Fibroblast of pulmonary artery (primary cell): ENCODE measurements around the gene ENTPD2.

ENCODE experiments used
- DNase-seq: peaks from one replicate; pipeline ENCODE4 v3.0.0-alpha.2; 2010; ENCODE audit warnings: low read depth
- H3K4me3 ChIP-seq: replicated peaks from 2 replicates; pipeline ENCODE4 v1.5.1; 2011; ENCODE audit warnings: low read depth, mild to moderate bottlenecking, control low read depth, low read length, moderate library complexity
- TF ChIP-seq, protein P1 (sequence below): IDR thresholded peaks from 2 replicates; pipeline ENCODE4 v1.5.1; 2011; ENCODE audit warnings: mild to moderate bottlenecking, control low read depth, low read length, inconsistent platforms; ENCODE audit errors: missing control alignments

ENTPD2 gene

DNA sequence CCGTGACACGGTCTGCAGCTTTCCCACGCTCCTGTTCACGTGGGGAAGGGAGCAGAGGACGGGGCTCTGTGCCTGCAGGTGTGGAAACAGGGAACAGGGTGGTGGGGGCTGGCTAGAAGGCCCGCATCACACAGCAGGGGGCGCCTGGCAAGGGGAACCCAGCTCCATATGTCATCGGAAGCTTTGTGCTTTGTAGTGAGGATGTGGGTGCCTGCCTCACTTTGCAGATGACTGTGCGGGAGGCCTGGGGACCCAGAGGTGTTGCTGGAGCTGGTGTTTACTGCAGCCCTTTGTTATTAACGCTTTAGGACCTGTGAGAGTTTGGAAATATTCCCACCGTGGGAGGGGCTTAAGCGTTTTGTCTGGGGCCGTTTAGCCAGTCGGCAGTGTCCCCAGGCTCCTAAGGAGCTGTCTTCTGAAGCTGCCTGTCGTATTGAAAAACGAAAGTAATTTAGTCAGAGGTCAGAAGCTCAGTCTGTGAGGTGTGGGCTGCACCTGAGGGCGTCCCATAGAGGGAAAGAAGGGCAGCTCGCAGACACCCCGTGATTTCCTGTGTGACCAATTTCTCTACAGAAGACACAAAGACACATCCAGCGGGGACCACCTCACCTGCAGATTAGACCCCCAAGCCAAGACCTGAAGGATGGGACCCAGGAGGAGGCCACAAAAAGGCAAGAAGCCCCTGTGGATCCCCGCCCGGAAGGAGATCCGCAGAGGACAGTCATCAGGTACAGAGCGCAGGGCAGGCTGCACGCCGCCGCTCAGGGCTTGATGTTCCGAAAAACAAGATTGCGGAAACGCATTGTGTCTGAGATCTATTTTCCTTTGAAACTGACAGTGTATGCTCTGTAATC lies 42.0 kb upstream of the ENTPD2 start:
- no peak overlapping the region for H3K4me3 ChIP-seq
- TF ChIP-seq, protein P1, sequence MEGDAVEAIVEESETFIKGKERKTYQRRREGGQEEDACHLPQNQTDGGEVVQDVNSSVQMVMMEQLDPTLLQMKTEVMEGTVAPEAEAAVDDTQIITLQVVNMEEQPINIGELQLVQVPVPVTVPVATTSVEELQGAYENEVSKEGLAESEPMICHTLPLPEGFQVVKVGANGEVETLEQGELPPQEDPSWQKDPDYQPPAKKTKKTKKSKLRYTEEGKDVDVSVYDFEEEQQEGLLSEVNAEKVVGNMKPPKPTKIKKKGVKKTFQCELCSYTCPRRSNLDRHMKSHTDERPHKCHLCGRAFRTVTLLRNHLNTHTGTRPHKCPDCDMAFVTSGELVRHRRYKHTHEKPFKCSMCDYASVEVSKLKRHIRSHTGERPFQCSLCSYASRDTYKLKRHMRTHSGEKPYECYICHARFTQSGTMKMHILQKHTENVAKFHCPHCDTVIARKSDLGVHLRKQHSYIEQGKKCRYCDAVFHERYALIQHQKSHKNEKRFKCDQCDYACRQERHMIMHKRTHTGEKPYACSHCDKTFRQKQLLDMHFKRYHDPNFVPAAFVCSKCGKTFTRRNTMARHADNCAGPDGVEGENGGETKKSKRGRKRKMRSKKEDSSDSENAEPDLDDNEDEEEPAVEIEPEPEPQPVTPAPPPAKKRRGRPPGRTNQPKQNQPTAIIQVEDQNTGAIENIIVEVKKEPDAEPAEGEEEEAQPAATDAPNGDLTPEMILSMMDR = peak; percentile 6
- no peak for DNase-seq

DNA sequence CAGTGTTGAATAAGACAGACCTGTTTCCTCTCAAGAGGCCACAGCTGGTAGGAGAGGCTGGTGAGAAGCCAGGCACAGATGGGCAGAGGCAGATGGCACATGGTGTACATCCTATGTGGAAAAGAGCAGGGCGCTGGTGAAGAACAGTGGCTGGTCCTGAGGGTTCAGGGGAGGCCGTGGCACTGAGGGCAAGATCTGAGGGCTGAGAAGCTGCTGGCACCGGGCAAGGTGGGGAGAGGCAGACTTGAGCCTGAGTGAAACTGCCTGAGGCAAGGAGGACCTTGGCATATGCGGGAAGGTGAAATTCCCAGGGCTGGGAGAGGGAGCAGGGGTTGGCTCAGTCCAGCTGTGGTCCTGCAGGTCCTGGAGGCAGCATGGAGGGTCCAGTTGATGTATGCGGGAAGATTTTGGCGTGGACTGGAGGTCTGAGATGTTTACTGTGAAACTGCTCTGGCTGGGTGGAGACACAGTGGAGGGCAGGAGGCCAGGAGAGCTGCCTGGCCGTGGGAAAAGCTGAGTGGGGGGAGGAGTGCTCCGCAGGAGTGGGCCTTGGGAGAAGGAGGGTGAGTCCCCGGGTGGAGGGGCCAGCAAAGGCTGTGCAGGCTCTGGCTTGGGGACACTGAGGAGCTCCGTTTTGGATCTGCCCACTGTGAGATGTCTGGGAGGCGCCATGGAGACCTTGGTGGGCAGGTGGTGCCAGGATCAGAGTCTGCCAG lies 35.5 kb upstream of the ENTPD2 start:
- H3K4me3 ChIP-seq = no peak overlapping the region
- TF ChIP-seq, protein P1 = no peak
- no peak for DNase-seq

DNA sequence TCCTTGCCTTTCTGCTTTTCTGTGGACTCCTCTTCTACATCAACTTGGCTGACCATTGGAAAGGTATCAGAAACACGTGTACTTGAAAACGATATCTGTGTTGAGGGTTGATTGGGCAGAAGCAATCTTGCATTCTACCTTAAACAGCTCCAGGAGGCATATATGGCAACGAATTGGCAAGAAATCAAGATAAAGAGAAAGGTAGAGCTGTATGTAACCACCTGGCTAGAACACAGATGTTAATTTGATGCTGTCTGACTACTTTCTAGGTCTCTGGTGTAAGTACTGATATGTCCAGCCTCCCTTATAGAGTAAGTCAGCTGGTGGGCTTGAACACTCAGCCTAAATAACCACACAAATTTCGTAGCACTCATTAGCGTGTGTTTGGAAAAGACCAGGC lies 34.3 kb upstream of the ENTPD2 start:
- no peak overlapping the region for H3K4me3 ChIP-seq
- TF ChIP-seq, protein P1 = no peak
- DNase-seq = no peak

DNA sequence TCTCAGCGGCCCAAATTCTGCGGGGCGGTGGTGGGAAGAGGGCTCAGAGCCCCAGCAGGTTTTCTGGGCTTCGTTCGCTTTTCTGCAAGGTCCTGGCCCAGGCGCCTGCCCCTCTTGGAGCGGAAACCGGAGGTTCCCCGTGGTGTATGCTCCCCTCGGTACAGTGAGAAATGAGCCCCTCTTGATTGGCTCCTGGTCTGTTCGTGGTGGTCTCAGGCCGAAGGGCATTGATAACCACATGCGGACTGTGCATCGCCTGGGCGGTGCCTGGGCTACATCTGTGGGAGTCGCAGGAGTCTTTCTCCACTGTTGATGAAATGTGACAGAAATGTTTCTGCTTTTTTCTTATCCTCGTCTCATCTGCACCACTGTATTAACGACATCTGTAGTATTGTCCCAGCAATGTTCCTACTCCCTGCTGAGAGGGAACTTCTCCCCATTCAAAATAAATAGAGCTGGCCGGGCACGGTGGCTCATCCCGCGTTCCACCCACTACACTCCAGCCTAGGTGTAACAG lies 33.6 kb upstream of the ENTPD2 start:
- no peak for DNase-seq
- peak overlapping the region; percentile 76 for H3K4me3 ChIP-seq
- TF ChIP-seq, protein P1 = no peak

DNA sequence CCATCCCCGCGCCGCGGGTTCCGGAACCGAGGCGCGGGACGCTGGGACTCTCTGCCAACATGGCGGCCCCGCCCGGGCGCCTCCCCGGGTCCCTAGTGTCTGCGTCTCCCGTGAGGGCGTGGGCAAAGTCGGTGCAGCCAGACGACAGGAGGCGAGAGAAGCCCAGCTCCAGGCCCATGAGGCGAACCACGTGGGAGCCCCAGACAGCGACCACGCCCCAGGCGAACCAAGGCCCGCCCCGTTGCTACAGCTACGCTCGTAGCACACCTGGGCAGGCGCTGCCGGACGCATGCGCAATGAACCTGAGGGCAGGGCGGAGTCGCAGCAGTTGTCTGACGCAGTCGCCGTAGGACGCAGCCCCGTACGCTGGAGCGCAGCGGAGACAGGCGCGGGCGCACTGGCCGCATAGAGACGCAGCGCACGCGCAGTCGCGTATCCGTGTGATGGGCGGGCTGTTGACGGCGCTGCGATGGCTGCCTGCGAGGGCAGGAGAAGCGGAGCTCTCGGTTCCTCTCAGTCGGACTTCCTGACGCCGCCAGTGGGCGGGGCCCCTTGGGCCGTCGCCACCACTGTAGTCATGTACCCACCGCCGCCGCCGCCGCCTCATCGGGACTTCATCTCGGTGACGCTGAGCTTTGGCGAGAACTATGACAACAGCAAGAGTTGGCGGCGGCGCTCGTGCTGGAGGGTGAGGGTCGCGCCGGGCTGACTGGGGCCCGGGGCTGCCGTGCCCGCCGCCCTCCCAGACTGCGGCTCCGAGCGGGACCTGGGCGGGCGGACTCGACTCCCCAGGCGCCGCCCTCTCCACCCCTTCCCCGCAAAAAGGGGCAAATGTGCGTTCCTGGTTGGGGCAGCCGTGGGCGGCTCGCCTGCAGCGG lies 32.9 kb upstream of the ENTPD2 start, which contains the start of gene MAN1B1:
MAN1B1 (plus strand) TSS at position 455 of the 878 bp plus-strand sequence; CDS start at position 470, 15 bp downstream.
- TF ChIP-seq, protein P1 = no peak
- peak; percentile 99 for DNase-seq
- peak within 1 kb of the TSS; percentile 76 for H3K4me3 ChIP-seq

DNA sequence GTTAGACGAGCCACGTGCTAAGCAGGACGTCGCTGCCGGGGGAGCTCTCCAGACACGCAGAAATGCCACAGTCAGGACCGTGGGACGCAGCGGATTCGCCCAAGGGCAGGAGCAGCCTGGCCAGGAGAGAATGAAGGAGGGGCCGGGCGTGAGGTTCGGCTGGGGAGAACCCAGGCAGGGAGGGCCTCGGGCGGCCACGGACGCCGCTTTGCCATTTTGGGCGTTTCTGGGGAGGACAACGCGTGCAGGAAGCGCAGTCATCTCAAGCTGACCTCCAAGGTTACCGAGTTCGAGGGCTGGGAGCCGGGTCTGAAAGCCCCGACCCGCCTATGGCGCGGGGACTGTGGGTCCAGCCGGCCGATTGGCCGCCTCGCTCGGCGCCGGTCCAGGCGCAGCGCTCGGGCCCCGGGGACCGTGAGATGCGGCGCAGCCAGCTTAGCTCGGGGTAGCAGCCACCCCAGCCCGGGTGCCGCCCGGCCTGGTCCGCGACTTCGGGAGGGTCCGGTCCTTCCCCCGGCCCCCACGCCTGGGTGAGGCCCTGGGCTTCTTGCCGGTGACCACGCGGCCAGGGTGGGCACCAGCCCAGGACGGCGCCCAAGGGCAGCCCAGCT lies 32.2 kb upstream of the ENTPD2 start:
- TF ChIP-seq, protein P1 = no peak

More for the DNA sequence above, 32.2 kb upstream of the ENTPD2 start:
- peak; percentile 26 for DNase-seq
- H3K4me3 ChIP-seq = peak overlapping the region; percentile 76
